NB4 (cell line): ENCODE data around the gene TMOD4.

Experiments used
- CTCF ChIP-seq: IDR thresholded peaks from one replicate; pipeline ENCODE4 v1.5.1; 2012; ENCODE audit warnings: low read depth, low read length
- MAX ChIP-seq: IDR thresholded peaks from 2 replicates; pipeline ENCODE4 v1.6.1; 2011; ENCODE audit warnings: low read depth, low read length
- POLR2A ChIP-seq: IDR thresholded peaks from 2 replicates; pipeline ENCODE4 v1.6.1; 2011; ENCODE audit warnings: mild to moderate bottlenecking; ENCODE audit not compliant: insufficient read length; ENCODE audit errors: extremely low read depth

- TF ChIP-seq POLR2A (no peak), CTCF (no peak), MAX (no peak)
Measured at GRCh38 chr1:151164732-151165280, 11.0 kb downstream of the TMOD4 start.
